ENCODE data around the gene ZNF433.

Gene ZNF433

DNA sequence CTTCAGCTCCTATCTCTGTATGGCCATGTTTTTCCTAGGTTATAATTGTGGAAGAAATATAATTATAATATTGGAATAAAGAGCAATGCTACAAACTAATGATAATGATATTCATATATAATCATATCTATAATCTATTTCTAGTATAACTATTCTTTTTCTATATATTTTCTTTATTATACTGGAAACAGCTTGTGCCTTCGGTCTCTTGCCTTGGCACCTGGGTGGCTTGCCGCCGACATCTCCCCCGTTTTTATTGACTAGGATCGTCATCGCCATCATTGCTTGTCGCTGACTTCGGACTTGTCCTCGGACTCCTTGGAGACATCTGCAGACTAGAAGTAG, 46.4 kb downstream of the ZNF433 start:
- no peak for DNase-seq (ENCODE audit: low read depth)

DNA sequence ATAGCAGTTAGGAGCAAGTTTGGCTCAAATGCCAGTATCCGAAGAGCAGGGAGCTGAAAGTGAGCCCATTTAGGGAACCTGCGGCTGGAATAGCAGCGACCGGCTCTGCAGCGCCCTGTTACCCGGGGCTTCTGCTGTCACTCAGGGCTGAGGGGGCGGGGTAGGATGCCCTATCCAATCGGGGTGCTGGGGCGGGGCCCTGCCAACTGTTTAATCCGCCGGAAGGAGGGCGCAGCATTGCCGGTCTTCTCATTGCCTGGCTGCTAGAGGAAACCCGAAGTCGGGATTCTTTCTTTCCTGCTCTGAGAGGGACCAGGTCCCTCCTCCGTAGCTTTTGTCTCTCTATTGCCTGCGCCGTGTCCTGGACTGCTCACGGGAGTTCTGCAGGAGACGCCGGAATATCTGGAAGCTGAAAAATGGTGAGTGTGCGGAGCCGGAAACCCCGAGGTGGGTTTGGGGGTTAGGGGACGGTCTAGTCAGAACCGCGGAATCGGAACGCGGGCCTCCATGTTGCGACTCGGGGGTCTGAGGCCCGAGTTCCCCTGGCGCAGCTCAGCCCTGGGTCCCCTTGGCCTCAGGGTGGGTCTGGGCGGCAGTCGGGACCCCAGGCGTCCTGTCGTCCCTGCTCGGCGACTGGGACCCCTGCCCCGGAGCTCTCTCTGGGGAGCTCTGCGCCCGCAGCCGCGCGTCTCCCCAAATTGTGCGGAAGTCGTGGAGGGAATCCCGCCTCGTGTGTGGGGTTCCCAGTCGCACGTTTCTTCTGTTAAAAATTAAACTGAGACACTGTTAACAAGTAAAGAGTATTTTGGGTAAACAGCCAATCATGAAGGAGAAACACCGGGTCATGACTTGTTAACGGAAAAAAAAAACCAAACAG, 47.8 kb downstream of the ZNF433 start:
- DNase-seq (ENCODE audit: low read depth), result peak; percentile 74

DNA sequence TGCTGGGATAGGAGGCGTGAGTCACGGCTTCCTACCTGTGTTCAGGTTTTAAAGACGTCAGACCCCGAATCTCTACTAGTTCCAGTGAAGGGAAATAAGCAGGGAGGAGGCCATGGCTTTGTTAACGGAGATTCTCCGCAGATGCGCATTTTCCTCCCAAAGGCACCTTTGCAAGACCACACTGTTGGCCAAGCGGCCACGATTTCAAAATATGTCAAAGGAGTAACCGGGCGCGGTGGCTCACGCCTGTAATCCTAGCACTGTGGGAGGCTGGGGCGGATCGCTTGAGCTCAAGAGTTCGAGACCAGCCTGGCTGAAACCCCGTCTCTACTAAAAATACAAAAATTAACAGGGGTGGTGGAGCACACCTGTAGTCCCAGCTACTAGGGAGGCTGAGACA, 48.7 kb downstream of the ZNF433 start:
- no peak for DNase-seq (ENCODE audit: low read depth)

DNA sequence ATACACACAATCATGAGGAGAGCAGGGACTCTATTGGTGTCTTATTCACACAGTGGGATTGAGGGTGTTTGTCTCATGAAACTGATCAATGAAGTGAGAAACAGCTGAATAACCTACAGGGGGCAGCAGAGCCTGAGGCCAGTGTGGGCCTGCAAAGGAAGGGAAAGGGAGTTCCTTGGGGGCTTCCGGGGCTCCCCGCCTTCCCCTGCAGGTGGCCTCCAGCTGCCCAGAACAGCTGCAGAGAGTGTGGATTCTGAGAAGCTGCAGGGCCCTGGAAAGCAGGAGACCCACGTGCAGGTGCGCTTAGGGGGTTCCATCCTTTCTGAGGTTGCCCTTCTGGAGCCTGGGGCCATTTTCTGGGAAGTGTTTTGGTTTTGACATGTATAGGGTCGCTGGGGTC, 50.5 kb downstream of the ZNF433 start:
- no peak for DNase-seq (ENCODE audit: low read depth)

DNA sequence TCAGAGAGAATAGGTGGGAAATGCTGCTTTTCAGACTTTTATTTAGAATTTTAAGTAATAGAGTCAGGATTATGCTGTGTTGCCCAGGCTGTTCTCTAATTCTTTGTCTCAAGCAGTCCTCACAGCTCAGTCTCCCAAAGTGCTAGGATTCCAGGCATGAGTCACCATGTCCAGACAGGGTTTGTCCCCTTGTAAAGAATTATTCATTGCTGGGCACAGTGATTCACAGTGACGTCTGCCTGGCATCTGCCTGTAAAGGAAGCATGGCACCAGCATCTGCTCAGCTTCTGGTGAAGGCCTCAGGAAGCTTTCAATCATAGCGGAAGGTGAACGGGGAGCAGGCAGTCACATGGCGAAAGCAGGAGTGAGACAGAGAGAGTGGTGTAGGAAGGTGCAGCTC, 53.0 kb downstream of the ZNF433 start:
- DNase-seq (ENCODE audit: low read depth), result no peak

DNA sequence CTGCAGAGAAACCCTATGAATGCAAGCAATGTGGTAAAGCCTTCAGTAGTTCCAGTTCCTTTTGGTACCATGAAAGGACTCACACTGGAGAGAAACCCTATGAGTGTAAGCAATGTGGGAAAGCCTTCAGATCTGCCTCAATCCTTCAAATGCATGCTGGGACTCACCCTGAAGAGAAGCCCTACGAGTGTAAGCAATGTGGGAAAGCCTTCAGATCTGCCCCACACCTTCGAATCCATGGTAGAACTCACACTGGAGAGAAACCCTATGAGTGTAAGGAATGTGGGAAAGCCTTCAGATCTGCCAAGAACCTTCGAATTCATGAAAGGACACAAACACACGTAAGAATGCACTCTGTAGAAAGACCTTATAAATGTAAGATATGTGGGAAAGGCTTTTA, 56.0 kb downstream of the ZNF433 start:
- no peak for DNase-seq (ENCODE audit: low read depth)

DNA sequence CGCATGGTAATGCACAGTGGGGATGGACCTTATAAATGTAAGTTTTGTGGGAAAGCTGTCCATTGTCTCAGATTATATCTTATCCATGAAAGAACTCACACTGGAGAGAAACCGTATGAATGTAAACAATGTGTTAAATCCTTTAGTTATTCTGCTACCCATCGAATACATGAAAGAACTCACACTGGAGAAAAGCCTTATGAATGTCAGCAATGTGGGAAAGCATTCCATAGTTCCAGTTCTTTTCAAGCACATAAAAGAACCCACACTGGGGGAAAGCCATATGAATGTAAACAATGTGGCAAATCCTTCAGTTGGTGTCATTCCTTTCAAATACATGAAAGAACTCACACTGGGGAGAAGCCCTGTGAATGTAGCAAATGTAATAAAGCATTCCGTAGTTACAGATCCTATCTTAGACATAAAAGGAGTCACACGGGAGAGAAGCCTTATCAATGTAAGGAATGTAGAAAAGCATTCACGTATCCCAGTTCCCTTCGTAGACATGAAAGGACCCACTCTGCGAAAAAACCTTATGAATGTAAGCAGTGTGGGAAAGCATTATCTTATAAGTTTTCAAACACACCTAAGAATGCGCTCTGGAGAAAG, 56.9 kb downstream of the ZNF433 start:
- DNase-seq (ENCODE audit: low read depth), result no peak

DNA sequence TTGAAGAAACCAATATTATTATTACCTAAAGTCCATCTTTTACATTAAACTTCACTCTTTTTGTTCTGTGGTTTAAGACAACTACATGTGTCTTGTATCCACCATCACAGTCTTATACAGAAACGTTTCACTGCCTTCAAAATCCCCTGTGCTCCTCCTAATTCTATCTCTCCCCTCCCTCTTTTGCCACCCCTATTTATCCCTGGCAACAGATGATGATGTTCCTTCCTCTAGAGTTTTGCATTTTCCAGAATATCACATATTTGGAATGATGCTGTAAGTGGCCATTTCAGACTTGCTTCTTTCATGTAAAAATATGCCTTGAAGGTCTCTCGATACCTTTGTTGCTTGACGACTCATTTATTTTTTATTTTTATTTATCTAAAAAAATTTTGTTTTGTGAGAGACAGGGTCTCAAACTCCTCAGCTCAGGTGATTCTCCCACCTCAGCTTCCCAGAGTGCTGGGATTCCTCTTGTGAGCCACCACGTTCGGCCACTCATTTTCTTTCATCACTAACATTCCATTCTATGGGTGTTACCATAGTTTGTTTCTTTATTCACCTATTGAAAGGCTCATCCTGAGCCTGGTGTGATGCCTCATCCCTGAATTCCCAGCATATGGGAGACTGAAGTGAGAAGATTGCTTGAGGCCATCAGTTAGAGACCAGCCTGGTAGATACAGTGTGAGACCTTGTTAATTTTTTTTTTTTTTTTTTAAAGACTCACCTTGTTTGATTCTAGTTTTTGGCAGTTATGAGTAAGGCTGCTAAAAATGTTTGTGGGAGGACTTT, 62.3 kb downstream of the ZNF433 start:
- DNase-seq (ENCODE audit: low read depth), result no peak

DNA sequence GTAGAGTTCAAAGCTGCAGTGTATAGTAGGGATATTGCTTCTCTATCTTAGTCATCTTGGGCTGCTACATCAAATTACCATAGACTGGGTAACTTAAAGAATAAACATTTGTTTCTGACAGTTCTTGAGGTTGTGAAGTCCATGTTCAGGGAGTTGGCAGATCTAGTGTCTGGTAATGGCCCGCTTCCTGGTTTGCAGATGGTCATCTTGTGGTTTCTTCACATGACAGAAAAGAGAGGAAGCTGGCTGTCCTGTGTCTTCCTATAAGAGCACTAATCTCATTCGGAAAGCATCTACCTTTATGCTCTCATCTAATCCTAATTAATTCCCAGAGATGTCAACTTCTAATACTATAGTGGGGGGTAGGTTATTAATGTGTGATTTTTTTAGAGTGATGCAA, 64.4 kb downstream of the ZNF433 start:
- DNase-seq (ENCODE audit: low read depth), result no peak

DNA sequence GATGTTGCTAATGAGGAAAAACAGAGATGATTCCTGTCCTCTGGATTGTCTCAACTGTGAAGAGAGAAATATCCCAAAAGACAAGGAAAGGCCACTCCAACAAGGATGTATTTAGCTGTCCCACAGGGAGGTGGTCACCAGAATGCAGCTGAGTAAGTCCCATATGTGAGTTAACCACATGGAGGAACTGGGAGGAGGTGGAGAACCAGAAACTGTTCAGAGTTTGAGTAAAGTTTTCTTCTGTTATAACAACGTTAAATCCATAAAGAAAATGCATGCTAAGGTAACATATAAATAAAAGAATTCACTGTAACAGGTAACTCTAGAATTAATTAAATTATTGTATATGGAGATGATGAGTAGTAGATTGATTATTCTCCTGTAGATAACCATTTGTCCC, 65.3 kb downstream of the ZNF433 start:
- DNase-seq (ENCODE audit: low read depth), result no peak

DNA sequence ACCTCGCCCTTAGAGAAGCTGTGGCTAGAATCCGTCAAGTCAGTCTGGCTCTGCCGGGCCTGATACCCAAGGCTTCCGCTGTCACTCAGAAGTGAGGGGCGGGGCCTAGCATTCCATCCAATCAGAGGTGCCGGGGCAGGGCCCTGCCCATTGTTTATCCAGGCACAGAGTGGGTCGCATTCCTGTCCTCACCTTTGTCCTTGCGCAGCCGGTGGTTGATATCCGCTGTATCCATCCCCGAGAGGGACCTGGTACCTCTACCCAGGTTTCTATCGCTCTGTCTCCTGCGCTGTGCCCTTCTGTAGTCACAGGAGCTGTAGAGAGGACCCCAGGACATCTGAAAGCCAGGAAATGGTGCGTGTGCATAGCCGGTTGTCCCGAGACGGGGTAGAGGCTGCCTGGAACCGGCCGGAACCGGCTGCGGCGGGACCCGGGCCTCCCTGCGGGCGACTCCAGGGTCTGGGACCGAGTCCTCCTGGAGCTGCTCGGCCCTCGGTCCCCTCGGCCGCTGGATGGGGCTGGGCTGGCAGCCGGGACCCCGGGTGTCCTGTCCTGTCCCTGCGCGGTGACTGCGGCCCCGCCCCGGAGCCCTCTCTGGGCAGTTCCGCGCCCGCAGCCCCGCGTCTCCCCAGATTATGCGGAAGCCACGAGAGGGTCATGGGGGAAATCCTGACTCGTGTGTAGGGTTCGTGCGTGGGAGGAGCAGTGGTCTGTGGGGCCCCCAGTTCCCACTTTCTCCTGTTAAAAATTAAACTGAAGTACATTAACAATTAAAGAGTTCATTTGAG, 70.4 kb downstream of the ZNF433 start, which contains the start of gene ZNF763:
TSS of gene ZNF763 (plus strand) at position 183 of the 788 bp plus-strand sequence. CDS start at position 352, 169 bp downstream.
- DNase-seq (ENCODE audit: low read depth), result peak; percentile 41
